Right lobe of liver (tissue), 6 donors: ENCODE data around the gene MMADHC. TPM values are rescaled to one million over a fixed set of nuclear protein-coding genes. Genes with fewer than 3 reads are reported as not detected.
"Not testable (repeated sequence)": the region's sequence is repeated elsewhere in the genome, so short reads cannot be mapped to it uniquely, and the experiment has no call there.

ENCODE experiments used
- ATAC-seq, 4 donors: fragments of 200-7000 bp; cut with Tn5 transposase; one replicate each; pipeline ENCODE4 v1.9.1; 2020; ENCODE audit warnings: mild to moderate bottlenecking in 4 of 4, moderate library complexity in 4 of 4
- DNase-seq, 3 donors: peaks; one replicate each; pipeline ENCODE4 v3.0.0-alpha.2; 2020
- H3K27ac ChIP-seq, 3 donors: fragments of 200-600 bp; one replicate each; pipeline ENCODE4 v1.8.0; 2022
- H3K27me3 ChIP-seq, 2 donors: fragments of 200-600 bp; one replicate each; pipeline ENCODE4 v1.8.0; 2022
- H3K36me3 ChIP-seq, 4 donors: fragments of 200-600 bp; sonication (generic) in 1 of 4; one replicate each; pipeline versions ENCODE4 v1.5.1 to v1.8.0; 2017 to 2022; ENCODE audit warnings: control low read depth in 1 of 4
- H3K4me1 ChIP-seq, 4 donors: fragments of 200-600 bp; sonication (generic) in 1 of 4; one replicate each; pipeline versions ENCODE4 v1.5.1 to v1.8.0; 2017 to 2022; ENCODE audit warnings: control low read depth in 1 of 4
- H3K4me3 ChIP-seq, 3 donors: fragments of 200-600 bp; one replicate each; pipeline ENCODE4 v1.8.0; 2022
- H3K9me3 ChIP-seq, 4 donors: fragments of 200-600 bp; sonication (generic) in 1 of 4; one replicate each; pipeline versions ENCODE4 v1.5.1 to v1.8.0; 2017 to 2022; ENCODE audit warnings: control low read depth in 1 of 4
- POLR2A ChIP-seq: fragments of 450-650 bp; IDR thresholded peaks from one replicate; pipeline ENCODE4 v1.6.1; 2017; ENCODE audit warnings: antibody characterized with exemption, mild to moderate bottlenecking
- WGBS: methylation state at CpG from one replicate; pipeline ENCODE4 v1.1.6; 2018; ENCODE audit warnings: low coverage, low lambda C conversion rate; ENCODE audit not compliant: insufficient coverage; ENCODE audit errors: missing lambda C conversion rate; 5-methylcytosine and 5-hydroxymethylcytosine counted together
- intact Hi-C, 2 donors: fragments of 100-400 bp; cut with DNase I; formaldehyde crosslinking; loops; one replicate each; pipeline versions ENCODE4 v1.11.2 to v1.14.1; 2022
- total RNA-seq, 6 experiments: library from RNA; depleted of rRNA in 2 of 6; stranded (reverse); fragments of >200 nt in 2 of 6; fragmentation: NEBNext Ultra II Directional in 3 of 6; extraction: Animal tissue kit (Norgen Biotek cat#: 25700) in 3 of 6; gene quantifications; one replicate each; pipeline versions ENCODE4 v1.1.0 to v1.2.4, GENCODE V29; 2016 to 2023
- TF ChIP-seq, protein P1 (sequence below), 4 donors: fragments of 200-600 bp in 3 of 4; fragments of 450-650 bp in 1 of 4; IDR thresholded peaks; one replicate each; pipeline versions ENCODE4 v1.5.1 to v1.8.0; 2016 to 2022; ENCODE audit warnings: antibody characterized with exemption in 4 of 4, mild to moderate bottlenecking in 2 of 4
- donor health status: DM: no; HTN: yes; CAD: no.
- donor health status: DM: no; HTN: no; CAD: no.
- donor health status: DM: no; HTN: no; CAD: no.
- donor health status: DM: no; HTN: yes; CAD: no.
- donor health status: DM: no; HTN: yes; CAD: no.

The MMADHC gene
- total RNA-seq, 6 experiments from 2014 or later, result 59.9 to 84.9 (median 66.2) TPM

DNA sequence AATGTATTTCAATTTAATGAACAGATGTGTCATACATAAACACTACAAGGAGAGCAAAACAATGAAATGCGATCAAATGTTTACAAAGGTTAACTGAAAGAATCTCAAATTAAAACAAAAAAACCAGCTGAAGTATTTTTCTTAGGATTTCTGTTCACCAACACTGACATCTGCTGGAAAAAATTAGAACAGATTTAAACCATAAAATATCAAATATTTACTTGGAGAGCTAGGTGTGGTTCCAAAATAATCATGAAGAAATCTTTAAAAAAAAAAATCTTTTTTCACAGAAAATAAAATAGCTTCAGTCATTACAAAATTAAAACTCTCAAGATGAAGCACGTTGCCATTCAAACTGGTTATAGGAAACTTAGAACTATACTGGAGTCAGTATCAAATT lies 13.8 kb downstream of the MMADHC start:
- Histone ChIP-seq H3K4me1 (peaks cover 0 to 23% (median 0%) of the 10 kb centered on the region in 4 donors), H3K36me3 (peaks cover 0 to 75% (median 42%) of the 10 kb centered on the region in 4 donors), H3K27ac (no peak overlapping the region), H3K4me3 (no peak overlapping the region), H3K9me3 (no peaks in the 10 kb centered on the region), H3K27me3 (no peaks in the 10 kb centered on the region)
- TF ChIP-seq, protein P1, sequence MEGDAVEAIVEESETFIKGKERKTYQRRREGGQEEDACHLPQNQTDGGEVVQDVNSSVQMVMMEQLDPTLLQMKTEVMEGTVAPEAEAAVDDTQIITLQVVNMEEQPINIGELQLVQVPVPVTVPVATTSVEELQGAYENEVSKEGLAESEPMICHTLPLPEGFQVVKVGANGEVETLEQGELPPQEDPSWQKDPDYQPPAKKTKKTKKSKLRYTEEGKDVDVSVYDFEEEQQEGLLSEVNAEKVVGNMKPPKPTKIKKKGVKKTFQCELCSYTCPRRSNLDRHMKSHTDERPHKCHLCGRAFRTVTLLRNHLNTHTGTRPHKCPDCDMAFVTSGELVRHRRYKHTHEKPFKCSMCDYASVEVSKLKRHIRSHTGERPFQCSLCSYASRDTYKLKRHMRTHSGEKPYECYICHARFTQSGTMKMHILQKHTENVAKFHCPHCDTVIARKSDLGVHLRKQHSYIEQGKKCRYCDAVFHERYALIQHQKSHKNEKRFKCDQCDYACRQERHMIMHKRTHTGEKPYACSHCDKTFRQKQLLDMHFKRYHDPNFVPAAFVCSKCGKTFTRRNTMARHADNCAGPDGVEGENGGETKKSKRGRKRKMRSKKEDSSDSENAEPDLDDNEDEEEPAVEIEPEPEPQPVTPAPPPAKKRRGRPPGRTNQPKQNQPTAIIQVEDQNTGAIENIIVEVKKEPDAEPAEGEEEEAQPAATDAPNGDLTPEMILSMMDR (IDR thresholded peaks at IDR 0.05), result peak; percentile 18 to 43 (median 33)
- no peak for TF ChIP-seq POLR2A
- intact Hi-C loops, result no loop called here
- WGBS, result 21% methylated on average over 2 of the region's 2 CpGs
- DNase-seq (no peak), ATAC-seq (peak in 2 of 4 donors; percentile 28 to 33)

DNA sequence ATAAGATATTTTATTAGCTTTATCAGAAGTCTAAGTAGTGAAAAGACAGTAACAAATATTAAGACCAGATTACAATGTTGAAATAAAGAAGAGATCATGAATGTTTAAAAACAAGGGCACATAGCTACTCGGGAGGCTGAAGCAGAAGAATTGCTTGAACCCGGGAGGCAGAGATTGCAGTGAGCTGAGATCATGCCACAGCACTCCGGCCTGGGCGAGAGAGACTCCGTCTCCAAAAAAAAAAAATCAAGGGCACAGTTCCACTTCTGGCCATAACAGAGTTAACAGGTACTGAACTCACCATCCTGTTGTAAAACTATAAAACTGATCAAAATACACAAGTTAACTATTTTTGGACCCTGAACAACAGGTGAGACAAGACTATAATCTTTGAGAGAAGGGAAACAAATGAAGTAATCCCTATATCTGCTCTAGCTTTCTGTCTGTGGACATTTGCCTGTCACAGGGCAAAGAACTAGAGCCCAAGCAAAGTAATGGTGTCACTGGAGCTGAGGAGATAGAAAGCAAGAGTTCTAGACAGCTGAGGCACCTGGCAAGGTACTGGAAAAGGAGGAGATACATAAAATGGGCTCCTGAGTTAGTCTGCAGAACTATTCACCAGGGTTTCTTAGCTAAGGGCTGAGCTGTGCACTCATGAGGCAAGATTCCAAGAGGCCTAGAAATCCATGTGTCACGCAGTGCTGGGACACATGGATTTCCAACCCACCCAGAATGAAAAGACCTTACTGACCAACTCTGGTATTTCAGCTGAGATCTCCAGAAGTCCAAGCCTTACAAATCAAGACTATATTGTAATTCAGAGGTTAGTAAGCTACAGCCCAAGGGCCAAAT lies 15.2 kb downstream of the MMADHC start:
- ATAC-seq, result peak in 3 of 4 donors; percentile 19 to 35 (median 31)

DNA sequence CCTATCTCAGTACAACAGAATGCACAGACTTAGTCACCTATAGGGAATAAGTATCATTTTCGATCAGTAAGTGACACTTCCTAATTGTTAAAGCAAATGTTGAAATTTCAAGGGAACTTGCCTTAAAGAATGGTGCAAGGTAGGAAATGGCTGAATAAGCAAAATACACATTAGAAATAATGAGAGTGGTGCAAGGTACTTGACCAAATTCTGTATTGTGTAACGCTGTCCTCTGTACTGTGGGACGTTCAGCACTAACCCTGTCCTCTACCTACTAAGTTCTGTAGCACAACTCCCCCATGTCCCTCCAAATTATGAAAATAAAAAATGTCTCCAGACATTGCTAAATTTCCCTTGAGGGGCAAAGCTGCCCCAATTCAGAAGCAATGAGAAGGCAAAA lies 19.4 kb downstream of the MMADHC start:
- Histone ChIP-seq H3K27me3 (no peaks in the 10 kb centered on the region), H3K36me3 (peaks cover 0 to 40% (median 22%) of the 10 kb centered on the region in 4 donors), H3K4me1 (peaks cover 0 to 13% (median 0%) of the 10 kb centered on the region in 4 donors), H3K27ac (peak overlapping the region in 1 of 3 donors; percentile 20), H3K9me3 (no peaks in the 10 kb centered on the region), H3K4me3 (no peak overlapping the region)
- 32% methylated on average over 3 of the region's 3 CpGs for WGBS
- intact Hi-C loops, result no loop called here
- ATAC-seq, result peak; percentile 88 to 96 (median 93)
- TF ChIP-seq, protein P1 (IDR thresholded peaks at IDR 0.05), result no peak
- no peak for TF ChIP-seq POLR2A
- DNase-seq, result peak in 1 of 3 donors; percentile 52

More for the DNA sequence above, 15.2 kb downstream of the MMADHC start:
- H3K4me3 ChIP-seq, result no peak overlapping the region
- no peaks in the 10 kb centered on the region for H3K9me3 ChIP-seq
- peaks cover 0 to 71% (median 41%) of the 10 kb centered on the region in 4 donors for H3K36me3 ChIP-seq
- TF ChIP-seq POLR2A, result no peak
- TF ChIP-seq, protein P1 (IDR thresholded peaks at IDR 0.05), result no peak
- 65% methylated on average over 4 of the region's 6 CpGs for WGBS
- intact Hi-C loops, result no loop called here
- DNase-seq, result no peak
- no peaks in the 10 kb centered on the region for H3K27me3 ChIP-seq
- H3K27ac ChIP-seq, result no peak overlapping the region
- peaks cover 0 to 29% (median 0%) of the 10 kb centered on the region in 4 donors for H3K4me1 ChIP-seq

DNA sequence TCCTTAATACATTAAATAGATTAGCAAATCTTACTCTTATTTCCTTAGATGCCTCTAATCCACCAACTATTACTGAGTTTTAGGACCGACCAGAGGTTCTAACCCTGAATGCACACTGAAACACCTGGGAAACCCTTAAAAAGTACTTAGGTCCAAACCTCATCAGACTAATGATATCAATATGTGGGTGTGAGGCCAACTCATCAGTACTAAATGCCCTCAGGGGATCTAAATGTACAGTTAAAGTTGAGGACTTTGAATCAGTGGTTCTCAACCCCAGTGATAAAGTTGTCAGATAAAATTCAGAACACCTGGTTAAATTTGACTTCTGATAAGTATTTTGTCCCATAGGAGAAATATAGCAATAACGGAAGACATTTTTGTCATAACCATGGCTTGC lies 20.9 kb downstream of the MMADHC start:
- Histone ChIP-seq H3K4me3 (no peak overlapping the region), H3K4me1 (peaks cover 0 to 11% (median 0%) of the 10 kb centered on the region in 4 donors), H3K9me3 (no peaks in the 10 kb centered on the region), H3K27me3 (no peaks in the 10 kb centered on the region), H3K27ac (no peak overlapping the region), H3K36me3 (peaks cover 0 to 32% (median 14%) of the 10 kb centered on the region in 4 donors)
- ATAC-seq (no peak), DNase-seq (no peak)
- intact Hi-C loops, result no loop called here
- WGBS, result 83% methylated on average over 2 of the region's 2 CpGs
- no peak for TF ChIP-seq POLR2A
- TF ChIP-seq, protein P1 (IDR thresholded peaks at IDR 0.05), result no peak

DNA sequence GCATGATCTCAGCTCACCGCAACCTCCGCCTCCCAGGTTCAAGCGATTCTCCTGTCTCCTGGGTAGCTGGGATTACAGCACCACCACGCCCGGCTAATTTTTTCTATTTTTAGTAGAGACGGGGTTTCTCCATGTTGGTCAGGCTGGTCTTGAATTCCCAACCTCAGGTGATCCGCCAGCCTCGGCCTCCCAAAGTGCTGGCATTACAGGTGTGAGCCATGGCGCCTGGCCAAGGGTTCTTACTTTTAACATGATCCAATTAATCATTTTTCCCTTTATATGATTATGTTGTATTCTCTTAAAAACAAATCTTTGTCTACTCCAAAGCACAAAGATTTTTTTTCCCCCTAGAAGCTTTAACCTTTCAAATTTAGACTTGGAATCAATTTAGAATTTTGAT lies 21.9 kb downstream of the MMADHC start:
- peaks cover 0 to 24% (median 12%) of the 10 kb centered on the region in 4 donors for H3K36me3 ChIP-seq
- DNase-seq, H3K9me3 ChIP-seq, intact Hi-C loops, H3K4me3 ChIP-seq, H3K27me3 ChIP-seq, H3K27ac ChIP-seq, ATAC-seq: not testable (repeated sequence)
- 98% methylated on average over 9 of the region's 9 CpGs for WGBS
- H3K4me1 ChIP-seq, result peaks cover 0 to 11% (median 0%) of the 10 kb centered on the region in 4 donors
